H1 (cell line): ENCODE data around the gene DOCK1. TPM values are rescaled to one million over a fixed set of nuclear protein-coding genes. Genes with fewer than 3 reads are reported as not detected.

Source experiments
- CTCF ChIA-PET: fragments of 300-600 bp; sonication (Branson Sonifier 250); formaldehyde crosslinking; loops from one replicate; lab custom pipeline; 2021; ENCODE audit not compliant: partially characterized antibody; lab: Charles Lee
- POLR2A ChIA-PET: fragments of 300-600 bp; sonication (Branson Sonifier 250); formaldehyde crosslinking; loops from one replicate; lab custom pipeline; 2021; ENCODE audit warnings: inconsistent platforms; ENCODE audit not compliant: partially characterized antibody; lab: Charles Lee
- DNase-seq, 2 experiments: peaks; one replicate each; pipeline versions ENCODE4 v3.0.0 to v3.0.0-alpha.2; 2010 to 2022; ENCODE audit warnings: low spot score in 2 of 2, low read depth in 1 of 2, mixed read lengths in 1 of 2
- FAIRE-seq: peaks from 2 replicates; lab custom pipeline; 2011; peaks lifted over from hg19 to GRCh38; lab: Jason Lieb, UNC
- H2AFZ ChIP-seq: 2 replicates; pipeline ENCODE4 v1.8.1; 2012; ENCODE audit warnings: low read length, inconsistent platforms
- H2AK5ac ChIP-seq: 2 replicates; pipeline ENCODE4 v1.6.1; 2013; ENCODE audit warnings: low read depth, low read length
- H2BK120ac ChIP-seq: replicated peaks from 2 replicates; pipeline ENCODE3; 2013; ENCODE audit warnings: low read depth, low read length, inconsistent platforms
- H2BK12ac ChIP-seq: 2 replicates; pipeline ENCODE4 v1.6.1; 2013; ENCODE audit warnings: low read depth, low read length
- H2BK15ac ChIP-seq: 2 replicates; pipeline ENCODE4 v1.6.1; 2013; ENCODE audit warnings: low read length
- H2BK20ac ChIP-seq: 2 replicates; pipeline ENCODE4 v1.6.1; 2013; ENCODE audit warnings: low read length
- H2BK5ac ChIP-seq: 2 replicates; pipeline ENCODE4 v1.6.1; 2013; ENCODE audit warnings: low read depth, low read length
- H3K14ac ChIP-seq: 2 replicates; pipeline ENCODE4 v1.6.1; 2013; ENCODE audit warnings: inconsistent platforms; ENCODE audit not compliant: insufficient read length
- H3K18ac ChIP-seq: 2 replicates; pipeline ENCODE4 v1.6.1; 2013; ENCODE audit warnings: low read length; ENCODE audit errors: extremely low read depth
- H3K23ac ChIP-seq: 2 replicates; pipeline ENCODE4 v1.6.1; 2013; ENCODE audit warnings: inconsistent platforms; ENCODE audit not compliant: insufficient read length
- H3K23me2 ChIP-seq: 2 replicates; pipeline ENCODE4 v1.6.1; 2013; ENCODE audit warnings: low read depth, low read length
- H3K27ac ChIP-seq: 2 replicates; pipeline ENCODE4 v1.6.1; 2011; ENCODE audit warnings: low read depth, low read length, inconsistent platforms
- H3K27me3 ChIP-seq, 4 experiments: replicated peaks in 1 of 4; 1 replicate in 1 of 4; 2 replicates in 3 of 4; pipeline versions ENCODE4 v1.6.1 to v1.8.1; 2011 to 2013; ENCODE audit warnings: low read length in 3 of 4, mild to moderate bottlenecking in 3 of 4, inconsistent platforms in 2 of 4, mixed read lengths in 2 of 4, moderate library complexity in 1 of 4; ENCODE audit not compliant: control insufficient read depth in 3 of 4, insufficient read depth in 3 of 4; ENCODE audit errors: extremely low read depth in 1 of 4
- H3K36me3 ChIP-seq, 4 experiments: 2 replicates each; pipeline versions ENCODE4 v1.6.1 to v1.8.1; 2011 to 2013; ENCODE audit warnings: mild to moderate bottlenecking in 4 of 4, low read length in 3 of 4, moderate library complexity in 2 of 4, control low read depth in 1 of 4, inconsistent platforms in 1 of 4; ENCODE audit not compliant: insufficient read depth in 4 of 4, control insufficient read depth in 2 of 4
- H3K4ac ChIP-seq: replicated peaks from 2 replicates; pipeline ENCODE3; 2013; ENCODE audit warnings: low read length, low read depth, mixed read lengths, inconsistent platforms; ENCODE audit not compliant: insufficient read length
- H3K4me1 ChIP-seq, 4 experiments: replicated peaks in 1 of 4; 1 replicate in 1 of 4; 2 replicates in 3 of 4; pipeline versions ENCODE4 v1.6.1 to v1.8.1; 2011 to 2013; ENCODE audit warnings: low read length in 3 of 4, inconsistent platforms in 2 of 4, mixed read lengths in 1 of 4; ENCODE audit not compliant: insufficient read depth in 4 of 4, control insufficient read depth in 3 of 4
- H3K4me2 ChIP-seq, 2 experiments: 2 replicates each; pipeline versions ENCODE4 v1.6.1 to v1.8.1; 2011 to 2013; ENCODE audit warnings: low read depth in 2 of 2, low read length in 2 of 2, control low read depth in 1 of 2, inconsistent platforms in 1 of 2, mild to moderate bottlenecking in 1 of 2; ENCODE audit not compliant: insufficient read depth in 1 of 2
- H3K4me3 ChIP-seq, 4 experiments: fragments of 200-600, 300-600 bp in 1 of 4; sonication (generic), shearing (Covaris generic), sonication (Bioruptor Twin) in 1 of 4; 2 replicates each; pipeline versions ENCODE4 v1.5.1 to v1.8.1; 2011 to 2016; ENCODE audit warnings: low read length in 4 of 4, low read depth in 3 of 4, control low read depth in 2 of 4, inconsistent platforms in 2 of 4, mild to moderate bottlenecking in 2 of 4, mixed read lengths in 1 of 4, moderate library complexity in 1 of 4; ENCODE audit not compliant: insufficient read depth in 2 of 4; ENCODE audit errors: extremely low read depth in 1 of 4
- H3K56ac ChIP-seq: replicated peaks from 2 replicates; pipeline ENCODE3; 2013; ENCODE audit warnings: low read depth, mild to moderate bottlenecking, mixed read lengths, low read length, inconsistent platforms; ENCODE audit not compliant: insufficient read length
- H3K79me1 ChIP-seq: 2 replicates; pipeline ENCODE4 v1.6.1; 2013; ENCODE audit warnings: low read depth, low read length, control low read depth
- H3K79me2 ChIP-seq, 2 experiments: 2 replicates each; pipeline versions ENCODE4 v1.6.1 to v1.8.1; 2012 to 2013; ENCODE audit warnings: low read length in 2 of 2, mild to moderate bottlenecking in 2 of 2, inconsistent platforms in 1 of 2; ENCODE audit not compliant: insufficient read depth in 2 of 2, control insufficient read depth in 1 of 2
- H3K9ac ChIP-seq, 4 experiments: replicated peaks in 1 of 4; 1 replicate in 1 of 4; 2 replicates in 3 of 4; pipeline versions ENCODE4 v1.6.1 to v1.8.1; 2011 to 2013; ENCODE audit warnings: low read depth in 3 of 4, low read length in 3 of 4, control low read depth in 2 of 4, mild to moderate bottlenecking in 2 of 4, moderate library complexity in 2 of 4, inconsistent platforms in 1 of 4; ENCODE audit errors: extremely low read depth in 1 of 4
- H3K9me3 ChIP-seq, 2 experiments: 2 replicates each; pipeline versions ENCODE4 v1.6.1 to v1.8.1; 2012 to 2013; ENCODE audit warnings: mild to moderate bottlenecking in 2 of 2, moderate library complexity in 2 of 2, control low read depth in 1 of 2, inconsistent platforms in 1 of 2, low read depth in 1 of 2, low read length in 1 of 2, mixed read lengths in 1 of 2; ENCODE audit not compliant: insufficient read depth in 2 of 2
- H4K20me1 ChIP-seq, 2 experiments: replicated peaks in 1 of 2; 2 replicates each; pipeline versions ENCODE3 to v1.8.1; 2011 to 2013; ENCODE audit warnings: inconsistent platforms in 2 of 2, low read length in 2 of 2, mild to moderate bottlenecking in 1 of 2; ENCODE audit not compliant: insufficient read depth in 2 of 2, control insufficient read depth in 1 of 2
- H4K5ac ChIP-seq: 2 replicates; pipeline ENCODE4 v1.6.1; 2013; ENCODE audit warnings: low read length, low read depth, mixed read lengths, inconsistent platforms; ENCODE audit not compliant: insufficient read length
- H4K8ac ChIP-seq: 2 replicates; pipeline ENCODE4 v1.8.0; 2013; ENCODE audit warnings: mild to moderate bottlenecking, moderate library complexity, low read length, inconsistent platforms; ENCODE audit not compliant: insufficient read depth; ENCODE audit errors: extremely low read depth
- H4K91ac ChIP-seq: replicated peaks from 2 replicates; pipeline ENCODE3; 2013; ENCODE audit warnings: low read length, mixed read lengths, inconsistent platforms; ENCODE audit not compliant: insufficient read length
- ASH2L ChIP-seq: fragments of 200-600, 300-600 bp; sonication (generic); IDR thresholded peaks from one replicate; pipeline ENCODE4 v1.7.1; 2017; ENCODE audit warnings: low read length
- CBX8 ChIP-seq: fragments of 300-800, 300-1000 bp; sonication (generic); IDR thresholded peaks from 2 replicates; pipeline ENCODE4 v1.7.1; 2016; ENCODE audit warnings: low read depth, low read length, borderline replicate concordance
- JUND ChIP-seq: IDR thresholded peaks from 2 replicates; pipeline ENCODE4 v1.6.1; 2011; ENCODE audit warnings: mild to moderate bottlenecking, improper control_type of control experiment, low read length
- KDM4A ChIP-seq: IDR thresholded peaks from one replicate; pipeline ENCODE4 v1.7.1; 2012; ENCODE audit warnings: low read depth, mild to moderate bottlenecking, moderate library complexity, low read length, inconsistent platforms; ENCODE audit not compliant: severe bottlenecking
- PHF8 ChIP-seq: fragments of 200-600 bp; sonication (generic); conservative IDR thresholded peaks from 2 replicates; pipeline ENCODE4 v1.7.1; 2012; ENCODE audit warnings: low read depth, mild to moderate bottlenecking, inconsistent platforms, low read length, moderate library complexity
- RFX5 ChIP-seq: IDR thresholded peaks from 2 replicates; pipeline ENCODE4 v1.6.1; 2011; ENCODE audit warnings: low read depth, low read length, improper control_type of control experiment, borderline replicate concordance
- SAP30 ChIP-seq: fragments of 300-600 bp; sonication (generic); IDR thresholded peaks from 2 replicates; pipeline ENCODE4 v1.7.1; 2012; ENCODE audit warnings: low read length, moderate library complexity, mild to moderate bottlenecking, inconsistent platforms; ENCODE audit not compliant: insufficient read depth, insufficient replicate concordance
- SIX5 ChIP-seq: IDR thresholded peaks from 2 replicates; pipeline ENCODE4 v1.6.1; 2011; ENCODE audit warnings: mild to moderate bottlenecking, low read depth, low read length
- SP1 ChIP-seq: IDR thresholded peaks from 2 replicates; pipeline ENCODE4 v1.6.1; 2011; ENCODE audit warnings: low read depth, low read length
- SP2 ChIP-seq: IDR thresholded peaks from 2 replicates; pipeline ENCODE4 v1.6.1; 2012; ENCODE audit warnings: mild to moderate bottlenecking, low read length, inconsistent platforms
- SP4 ChIP-seq: IDR thresholded peaks from 2 replicates; pipeline ENCODE4 v1.6.1; 2012; ENCODE audit warnings: low read length, inconsistent platforms
- TAF7 ChIP-seq: optimal IDR thresholded peaks from 2 replicates; pipeline ENCODE3; 2011; ENCODE audit warnings: low read depth, mild to moderate bottlenecking, inconsistent platforms, low read length, moderate library complexity, borderline replicate concordance
- TCF12 ChIP-seq: IDR thresholded peaks from 2 replicates; pipeline ENCODE4 v1.6.1; 2011; ENCODE audit warnings: low read depth, mild to moderate bottlenecking, low read length
- YY1 ChIP-seq: IDR thresholded peaks from 2 replicates; pipeline ENCODE4 v1.6.1; 2011; ENCODE audit warnings: low read depth, mild to moderate bottlenecking, low read length
- WGBS, 2 experiments: shearing (Covaris generic) in 1 of 2; methylation state at CpG; one replicate each; pipeline versions ENCODE4 v1.1.6 to v1.1.7; 2013 to 2015; ENCODE audit warnings: low lambda C conversion rate in 2 of 2, mixed read lengths in 2 of 2, inconsistent platforms in 1 of 2, low coverage in 1 of 2, missing lambda C conversion rate in 1 of 2; ENCODE audit not compliant: insufficient replicate concordance in 2 of 2, insufficient coverage in 1 of 2, insufficient read length in 1 of 2; ENCODE audit errors: extremely low coverage in 1 of 2, missing lambda C conversion rate in 1 of 2; 5-methylcytosine and 5-hydroxymethylcytosine counted together
- polyA plus RNA-seq, 7 experiments: library from polyadenylated mRNA; depleted of rRNA in 3 of 7; stranded (reverse) in 5 of 7; unstranded in 2 of 7; fragments of >200 nt in 5 of 7; fragments of 200-250 nt in 2 of 7; gene quantifications; 1 replicate in 5 of 7; 2 replicates in 1 of 7; 4 replicates in 1 of 7; pipeline versions ENCODE4 v1.2.1 to v1.2.3, GENCODE V29; 2011 to 2013; ENCODE audit warnings: missing spikeins in 2 of 7, mixed read lengths in 2 of 7
- total RNA-seq: library from RNA; stranded (reverse); fragmentation: NEBNext Ultra II Directional; extraction: Animal tissue kit (Norgen Biotek cat#: 25700); gene quantifications from 2 replicates; pipeline ENCODE4 v1.2.1, GENCODE V29; 2021

DOCK1 gene
- total and polyA plus RNA-seq, 2 of the 8 experiments (the other 6 are each of a cell fraction or from before 2014, with no cell fraction given), result 11.6 to 53.0 TPM

GRCh38 chr10:127458016-127458810 lies 553.0 kb downstream of the DOCK1 start:
- Histone ChIP-seq H2BK12ac (no peak overlapping the region), H2BK5ac (no peak overlapping the region), H3K27me3 (no peaks in the 10 kb centered on the region), H3K18ac (no peak overlapping the region), H2BK20ac (no peak overlapping the region), H3K14ac (no peak overlapping the region), H3K27ac (no peak overlapping the region), H2AK5ac (0 out of 2 replicates have a peak overlapping the region, but pooled peaks have one; percentile 39), H3K4me3 (no peak overlapping the region), H4K8ac (no peak overlapping the region), H3K79me2 (no peaks in the 10 kb centered on the region), H3K36me3 (no peaks in the 10 kb centered on the region), H4K5ac (no peak overlapping the region), H3K4me2 (no peak overlapping the region), H3K4me1 (no peaks in the 10 kb centered on the region), H2AFZ (no peak overlapping the region), H3K9me3 (peaks cover 0 to 2% of the 10 kb centered on the region in 2 experiments; a peak in 2 of 4 replicates), H2BK120ac (no peak overlapping the region), H3K9ac (no peak overlapping the region), H4K91ac (no peak overlapping the region)
- ChIA-PET CTCF (interaction anchor here (0.6 to 1.6 kb wide), 5 partner anchors 9 to 215 kb away, joined by 3 to 4 read pairs (median 3); no protein-coding TSS in a partner anchor), POLR2A (interaction anchor here (1.2 kb wide), 1 partner anchor 8 kb away, joined by 3 read pairs; no protein-coding TSS in a partner anchor)
- no peak for DNase-seq
- WGBS, 2 experiments, result 92% methylated on average over 11 of the region's 11 CpGs; no CpG with 5 or more reads in 1 of the 2 experiments
- FAIRE-seq, result no peak
- TF ChIP-seq TCF12 (no peak), YY1 (no peak), SP2 (no peak), TAF7 (no peak), JUND (no peak), SIX5 (no peak), PHF8 (no peak), ASH2L (no peak), SP4 (no peak), CBX8 (no peak), KDM4A (no peak), SAP30 (no peak), SP1 (no peak), RFX5 (no peak)
- TF ChIP-seq, all 59 proteins: peak for 0
- Histone ChIP-seq H2BK15ac (no peak overlapping the region), H3K4ac (no peak overlapping the region), H3K56ac (no peak overlapping the region), H4K20me1 (no peaks in the 10 kb centered on the region), H3K23ac (no peak overlapping the region), H3K79me1 (no peaks in the 10 kb centered on the region), H3K23me2 (no peaks in the 10 kb centered on the region)
